ENCODE results near the gene HEMK1. TPM values are rescaled to one million over a fixed set of nuclear protein-coding genes. Genes with fewer than 3 reads are reported as not detected.

HEMK1 gene
- total RNA-seq, 1 experiment from 2014 or later, result 22.2 TPM

DNA sequence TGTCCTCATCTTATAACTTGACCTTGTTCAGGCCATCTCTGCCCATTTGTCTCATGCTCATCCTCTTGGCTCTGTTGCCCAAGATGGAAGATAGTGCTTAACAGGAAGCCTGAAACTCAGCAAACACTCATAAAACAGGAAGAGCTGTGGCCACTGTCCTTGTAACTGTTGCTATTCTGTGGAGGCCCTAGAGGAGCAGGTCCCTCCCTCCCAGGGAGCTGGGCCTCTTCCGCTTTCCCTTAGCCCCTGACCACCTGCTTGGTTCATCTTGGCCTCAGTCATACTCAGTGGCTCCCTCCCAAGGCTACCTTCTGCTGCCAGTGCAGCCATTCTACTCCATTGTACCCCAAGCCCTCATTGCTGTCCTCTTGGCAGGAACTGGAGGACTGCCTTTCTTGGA, 51.1 kb downstream of the HEMK1 start:
- intact Hi-C loops (cut with micrococcal nuclease), result loop anchor here (5.0 kb wide), 1 partner anchor 352 kb away; no protein-coding TSS in a partner anchor
- H3K9ac ChIP-seq (ENCODE audit: low read length), result no peak overlapping the region
- H3K27me3 ChIP-seq (ENCODE audit: low read length), result no peaks in the 10 kb centered on the region
- DNase-seq (peak; percentile 28), ATAC-seq (peak; percentile 1; the same call in 1 of the 2 replicates)
- no peak overlapping the region for H2AFZ ChIP-seq (ENCODE audit: low read length)
- H3K4me3 ChIP-seq (ENCODE audit: low read length), result peak overlapping the region; percentile 9; the same call in 1 of the 2 replicates
- peak overlapping the region; percentile 93 for H3K4me2 ChIP-seq (ENCODE audit: low read length)
- no TSS peak for BruUV-seq (replicated peaks)
- H3K4me1 ChIP-seq (ENCODE audit: insufficient read depth, low read length), result peaks cover 75% of the 10 kb centered on the region
- H3F3A ChIP-seq (ENCODE audit: low read length, unreplicated experiment), result peaks cover 4% of the 10 kb centered on the region
- H3K9me3 ChIP-seq (ENCODE audit: low read length), result no peaks in the 10 kb centered on the region
- no peaks in the 10 kb centered on the region for H4K20me1 ChIP-seq (ENCODE audit: low read length)
- POLR2A ChIA-PET (ENCODE audit: unreplicated experiment), result no interaction called here
- CTCF ChIA-PET, result no interaction called here
- TF ChIP-seq EZH2phosphoT487 (IDR thresholded peaks at IDR 0.05; ENCODE audit: borderline replicate concordance, low read length), result no peak
- TF ChIP-seq EZH2 (IDR thresholded peaks at IDR 0.05; ENCODE audit: low read length, unreplicated experiment), result no peak
- TF ChIP-seq, protein P1, sequence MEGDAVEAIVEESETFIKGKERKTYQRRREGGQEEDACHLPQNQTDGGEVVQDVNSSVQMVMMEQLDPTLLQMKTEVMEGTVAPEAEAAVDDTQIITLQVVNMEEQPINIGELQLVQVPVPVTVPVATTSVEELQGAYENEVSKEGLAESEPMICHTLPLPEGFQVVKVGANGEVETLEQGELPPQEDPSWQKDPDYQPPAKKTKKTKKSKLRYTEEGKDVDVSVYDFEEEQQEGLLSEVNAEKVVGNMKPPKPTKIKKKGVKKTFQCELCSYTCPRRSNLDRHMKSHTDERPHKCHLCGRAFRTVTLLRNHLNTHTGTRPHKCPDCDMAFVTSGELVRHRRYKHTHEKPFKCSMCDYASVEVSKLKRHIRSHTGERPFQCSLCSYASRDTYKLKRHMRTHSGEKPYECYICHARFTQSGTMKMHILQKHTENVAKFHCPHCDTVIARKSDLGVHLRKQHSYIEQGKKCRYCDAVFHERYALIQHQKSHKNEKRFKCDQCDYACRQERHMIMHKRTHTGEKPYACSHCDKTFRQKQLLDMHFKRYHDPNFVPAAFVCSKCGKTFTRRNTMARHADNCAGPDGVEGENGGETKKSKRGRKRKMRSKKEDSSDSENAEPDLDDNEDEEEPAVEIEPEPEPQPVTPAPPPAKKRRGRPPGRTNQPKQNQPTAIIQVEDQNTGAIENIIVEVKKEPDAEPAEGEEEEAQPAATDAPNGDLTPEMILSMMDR (conservative IDR thresholded peaks at IDR 0.05; ENCODE audit: low read depth, low read length), result no peak
- no peaks in the 10 kb centered on the region for H3K9me2 ChIP-seq (replicated peaks; ENCODE audit: low read length)
- H3K79me2 ChIP-seq (ENCODE audit: low read length), result peaks cover 83% of the 10 kb centered on the region
- peaks cover 17% of the 10 kb centered on the region; the same call in 1 of the 2 replicates for H3K36me3 ChIP-seq (ENCODE audit: low read depth, low read length)
- peak overlapping the region; percentile 65 for H3K27ac ChIP-seq (ENCODE audit: low read length)

DNA sequence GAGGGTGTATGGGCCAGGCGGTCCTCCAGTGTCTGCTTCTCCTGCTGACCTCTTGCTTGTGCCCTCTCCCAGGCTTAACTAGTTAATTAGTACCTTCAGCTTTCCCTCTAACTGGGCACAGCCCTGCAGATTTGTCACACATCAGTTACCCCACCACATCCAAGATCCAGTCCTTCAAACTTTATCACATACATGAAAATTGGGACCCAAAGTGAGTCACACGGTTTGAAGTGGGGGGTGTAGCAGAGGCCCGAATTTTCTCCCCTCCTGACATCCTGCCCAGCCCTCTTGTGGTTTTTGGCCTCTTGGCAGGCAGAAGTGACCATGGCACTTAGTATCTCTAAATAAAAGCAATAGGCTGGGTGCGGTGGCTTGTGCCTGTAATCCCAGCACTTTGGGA, 51.5 kb downstream of the HEMK1 start:
- peaks cover 79% of the 10 kb centered on the region for H3K4me1 ChIP-seq (ENCODE audit: insufficient read depth, low read length)
- H4K20me1 ChIP-seq (ENCODE audit: low read length), result no peaks in the 10 kb centered on the region
- H3K4me3 ChIP-seq (ENCODE audit: low read length), result peak overlapping the region; percentile 9; the same call in 1 of the 2 replicates
- H3K4me2 ChIP-seq (ENCODE audit: low read length), result peak overlapping the region; percentile 93
- ATAC-seq (peak; percentile 9), DNase-seq (peak; percentile 85)
- H3K9ac ChIP-seq (ENCODE audit: low read length), result no peak overlapping the region
- H2AFZ ChIP-seq (ENCODE audit: low read length), result no peak overlapping the region
- ChIA-PET POLR2A (ENCODE audit: unreplicated experiment) (no interaction called here), CTCF (no interaction called here)
- peak overlapping the region; percentile 65 for H3K27ac ChIP-seq (ENCODE audit: low read length)
- intact Hi-C loops (cut with micrococcal nuclease), result loop anchor here (5.0 kb wide), 1 partner anchor 351 kb away; no protein-coding TSS in a partner anchor
- peaks cover 87% of the 10 kb centered on the region for H3K79me2 ChIP-seq (ENCODE audit: low read length)
- peaks cover 4% of the 10 kb centered on the region for H3F3A ChIP-seq (ENCODE audit: low read length, unreplicated experiment)
- TF ChIP-seq, protein P1 (conservative IDR thresholded peaks at IDR 0.05; ENCODE audit: low read depth, low read length), result no peak
- no peak for TF ChIP-seq EZH2 (IDR thresholded peaks at IDR 0.05; ENCODE audit: low read length, unreplicated experiment)
- no peak for TF ChIP-seq EZH2phosphoT487 (IDR thresholded peaks at IDR 0.05; ENCODE audit: borderline replicate concordance, low read length)
- no peaks in the 10 kb centered on the region for H3K9me2 ChIP-seq (replicated peaks; ENCODE audit: low read length)
- no peaks in the 10 kb centered on the region for H3K9me3 ChIP-seq (ENCODE audit: low read length)
- H3K36me3 ChIP-seq (ENCODE audit: low read depth, low read length), result peaks cover 17% of the 10 kb centered on the region; the same call in 1 of the 2 replicates
- no peaks in the 10 kb centered on the region for H3K27me3 ChIP-seq (ENCODE audit: low read length)
- no TSS peak for BruUV-seq (replicated peaks)

DNA sequence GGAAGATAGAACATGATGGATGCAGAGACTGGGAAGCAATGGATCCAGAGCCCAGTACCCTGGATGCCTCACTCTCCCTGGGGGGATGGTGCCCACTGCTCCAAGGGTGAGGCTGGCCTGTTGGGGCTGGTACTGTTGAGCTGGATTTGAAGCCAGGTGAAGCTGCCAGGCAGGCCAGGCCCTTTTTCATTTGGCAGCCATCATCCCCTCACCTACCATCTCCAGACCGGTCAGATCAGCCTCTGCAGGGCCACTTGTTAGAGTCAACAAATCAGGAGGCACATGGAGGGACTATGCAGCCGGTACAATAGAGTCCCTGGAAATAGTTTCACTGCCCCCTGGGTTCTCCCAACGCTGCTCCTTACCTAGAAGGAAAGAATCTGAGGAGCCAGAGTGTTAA, 53.6 kb downstream of the HEMK1 start:
- Histone ChIP-seq H3K36me3 (ENCODE audit: low read depth, low read length) (peaks cover 17% of the 10 kb centered on the region; the same call in 1 of the 2 replicates), H3K9me3 (ENCODE audit: low read length) (no peaks in the 10 kb centered on the region), H3K27me3 (ENCODE audit: low read length) (no peaks in the 10 kb centered on the region), H3K4me2 (ENCODE audit: low read length) (no peak overlapping the region), H3K9me2 (replicated peaks; ENCODE audit: low read length) (no peaks in the 10 kb centered on the region), H3K4me3 (ENCODE audit: low read length) (no peak overlapping the region), H2AFZ (ENCODE audit: low read length) (no peak overlapping the region), H3K79me2 (ENCODE audit: low read length) (peaks cover 95% of the 10 kb centered on the region), H4K20me1 (ENCODE audit: low read length) (no peaks in the 10 kb centered on the region), H3F3A (ENCODE audit: low read length, unreplicated experiment) (no peaks in the 10 kb centered on the region), H3K9ac (ENCODE audit: low read length) (no peak overlapping the region), H3K4me1 (ENCODE audit: insufficient read depth, low read length) (peaks cover 90% of the 10 kb centered on the region), H3K27ac (ENCODE audit: low read length) (no peak overlapping the region)
- no TSS peak for BruUV-seq (replicated peaks)
- POLR2A ChIA-PET (ENCODE audit: unreplicated experiment), result interaction anchor here (0.7 kb wide), 1 partner anchor 12 kb away, joined by 3 read pairs; no protein-coding TSS in a partner anchor
- no peak for DNase-seq
- TF ChIP-seq, protein P1 (conservative IDR thresholded peaks at IDR 0.05; ENCODE audit: low read depth, low read length), result no peak
- TF ChIP-seq EZH2 (IDR thresholded peaks at IDR 0.05; ENCODE audit: low read length, unreplicated experiment), result no peak
- no peak for TF ChIP-seq EZH2phosphoT487 (IDR thresholded peaks at IDR 0.05; ENCODE audit: borderline replicate concordance, low read length)
- CTCF ChIA-PET, result no interaction called here
- intact Hi-C loops (cut with micrococcal nuclease), result loop anchor here (5.0 kb wide), 1 partner anchor 349 kb away; no protein-coding TSS in a partner anchor
- ATAC-seq, result no peak
